H1 (cell line): ENCODE data around the gene MPIG6B. TPM values are rescaled to one million over a fixed set of nuclear protein-coding genes. Genes with fewer than 3 reads are reported as not detected.

ENCODE experiments used
- CHD1 ChIP-seq: IDR thresholded peaks from 2 replicates; pipeline ENCODE4 v1.6.1; 2012; ENCODE audit warnings: low read depth, low read length, improper control_type of control experiment
- CHD7 ChIP-seq: fragments of 300-600 bp; sonication (generic); IDR thresholded peaks from 2 replicates; pipeline ENCODE4 v1.7.1; 2012; ENCODE audit warnings: low read length, moderate library complexity, mild to moderate bottlenecking, inconsistent platforms; ENCODE audit not compliant: insufficient replicate concordance
- FOSL1 ChIP-seq: IDR thresholded peaks from 2 replicates; pipeline ENCODE4 v1.6.1; 2011; ENCODE audit warnings: mild to moderate bottlenecking, low read depth, low read length, moderate library complexity; ENCODE audit not compliant: insufficient read depth
- GTF2F1 ChIP-seq: IDR thresholded peaks from 2 replicates; pipeline ENCODE4 v1.6.1; 2012; ENCODE audit warnings: low read depth, low read length, improper control_type of control experiment, borderline replicate concordance
- HDAC6 ChIP-seq: IDR thresholded peaks from one replicate; pipeline ENCODE4 v1.7.1; 2012; ENCODE audit warnings: low read depth, mild to moderate bottlenecking, inconsistent platforms, low read length, moderate library complexity
- MAX ChIP-seq: IDR thresholded peaks from 2 replicates; pipeline ENCODE4 v1.6.1; 2012; ENCODE audit warnings: inconsistent platforms
- RAD21 ChIP-seq, 2 experiments: IDR thresholded peaks in 1 of 2; conservative IDR thresholded peaks in 1 of 2; 2 replicates each; pipeline ENCODE4 v1.6.1; 2011; ENCODE audit warnings: low read depth in 2 of 2, low read length in 2 of 2, improper control_type of control experiment in 1 of 2, inconsistent platforms in 1 of 2, mild to moderate bottlenecking in 1 of 2, moderate library complexity in 1 of 2
- RXRA ChIP-seq: IDR thresholded peaks from 2 replicates; pipeline ENCODE4 v1.6.1; 2011; ENCODE audit warnings: low read depth, mild to moderate bottlenecking, low read length, moderate library complexity; ENCODE audit not compliant: insufficient read depth
- SIRT6 ChIP-seq: IDR thresholded peaks from one replicate; pipeline ENCODE4 v1.7.1; 2012; ENCODE audit warnings: low read length, inconsistent platforms
- SIX5 ChIP-seq: IDR thresholded peaks from 2 replicates; pipeline ENCODE4 v1.6.1; 2011; ENCODE audit warnings: mild to moderate bottlenecking, low read depth, low read length
- TAF1 ChIP-seq: IDR thresholded peaks from 2 replicates; pipeline ENCODE4 v1.6.1; 2011; ENCODE audit warnings: mild to moderate bottlenecking, low read depth, low read length
- TBP ChIP-seq: IDR thresholded peaks from 2 replicates; pipeline ENCODE4 v1.6.1; 2011; ENCODE audit warnings: low read depth, low read length, improper control_type of control experiment
- YY1 ChIP-seq: IDR thresholded peaks from 2 replicates; pipeline ENCODE4 v1.6.1; 2011; ENCODE audit warnings: low read depth, mild to moderate bottlenecking, low read length
- polyA plus RNA-seq, 7 experiments: library from polyadenylated mRNA; depleted of rRNA in 3 of 7; stranded (reverse) in 5 of 7; unstranded in 2 of 7; fragments of >200 nt in 5 of 7; fragments of 200-250 nt in 2 of 7; gene quantifications; 1 replicate in 5 of 7; 2 replicates in 1 of 7; 4 replicates in 1 of 7; pipeline versions ENCODE4 v1.2.1 to v1.2.3, GENCODE V29; 2011 to 2013; ENCODE audit warnings: missing spikeins in 2 of 7, mixed read lengths in 2 of 7
- total RNA-seq: library from RNA; stranded (reverse); fragmentation: NEBNext Ultra II Directional; extraction: Animal tissue kit (Norgen Biotek cat#: 25700); gene quantifications from 2 replicates; pipeline ENCODE4 v1.2.1, GENCODE V29; 2021

The MPIG6B gene
- total and polyA plus RNA-seq, 2 of the 8 experiments (the other 6 are each of a cell fraction or from before 2014, with no cell fraction given), result 0.18 TPM; not detected in 1

- TF ChIP-seq CHD7 (no peak), SIRT6 (no peak), YY1 (no peak), GTF2F1 (no peak), CHD1 (no peak), TAF1 (no peak), HDAC6 (no peak), RAD21 (IDR thresholded peaks at IDR 0.05 in 1 of 2, conservative IDR thresholded peaks at IDR 0.05 in 1 of 2; ENCODE audit: low read depth in 2 of 2, low read length in 2 of 2) (no peak), TBP (no peak), RXRA (no peak), FOSL1 (no peak), SIX5 (no peak), MAX (no peak)
These were observed 46.3 kb upstream of the MPIG6B start (continued) for GRCh38 chr6:31676904-31677303.
